Adrenal gland (tissue), 19 donors: ENCODE measurements around the gene ATP6AP1. TPM values are rescaled to one million over a fixed set of nuclear protein-coding genes. Genes with fewer than 3 reads are reported as not detected.

Experiments used
- DNase-seq, 7 donors: peaks; one replicate each; pipeline ENCODE4 v3.0.0-alpha.2; 2019 to 2020
- H3K27ac ChIP-seq, 5 donors: fragments of 200-600 bp; sonication (generic) in 4 of 5; 1 replicate in 3 of 5; 2 replicates in 2 of 5; pipeline versions ENCODE4 v1.5.1 to v1.8.0; 2016 to 2020; ENCODE audit warnings: mild to moderate bottlenecking in 1 of 5
- H3K27me3 ChIP-seq: fragments of 200-600 bp; 2 replicates; pipeline ENCODE4 v1.8.0; 2021
- H3K36me3 ChIP-seq, 2 donors: fragments of 200-600 bp; replicated peaks in 1 of 2; 1 replicate in 1 of 2; 2 replicates in 1 of 2; pipeline versions ENCODE4 v1.5.1 to v1.8.0; 2018 to 2022
- H3K4me1 ChIP-seq, 2 donors: fragments of 200-600 bp; replicated peaks in 1 of 2; 1 replicate in 1 of 2; 2 replicates in 1 of 2; pipeline versions ENCODE4 v1.5.1 to v1.8.0; 2018 to 2021
- H3K4me3 ChIP-seq, 4 donors: fragments of 200-600 bp; sonication (generic) in 3 of 4; one replicate each; pipeline ENCODE4 v1.5.1; 2016 to 2018
- H3K9me3 ChIP-seq, 3 donors: fragments of 200-600 bp; sonication (generic) in 1 of 3; replicated peaks in 1 of 3; 1 replicate in 2 of 3; 2 replicates in 1 of 3; pipeline versions ENCODE4 v1.5.1 to v1.8.0; 2016 to 2021
- POLR2A ChIP-seq, 2 donors: fragments of 450-650 bp; IDR thresholded peaks; one replicate each; pipeline ENCODE4 v1.6.1; 2017; ENCODE audit warnings: antibody characterized with exemption in 2 of 2, mild to moderate bottlenecking in 2 of 2, moderate library complexity in 1 of 2
- WGBS, 4 donors: extraction: QIAGEN DNeasy Blood & Tissue Kit in 2 of 4; methylation state at CpG; one replicate each; pipeline versions ENCODE4 v1.1.5 to v1.1.7; 2013 to 2017; 5-methylcytosine and 5-hydroxymethylcytosine counted together
- intact Hi-C, 2 donors: fragments of 100-400 bp; cut with DNase I; formaldehyde crosslinking; loops; one replicate each; pipeline versions ENCODE4 v1.14.1 to v1.15.0; 2022 to 2023
- long read RNA-seq, 10 donors: library from polyadenylated mRNA in 3 of 10; unstranded in 2 of 10; stranded (forward) in 1 of 10; transcript quantifications; one replicate each; pipeline ENCODE4 v2.0.0 and lab custom pipeline, GENCODE V29; 2021 to 2026
- polyA plus RNA-seq, 3 donors: library from polyadenylated mRNA; stranded (reverse); fragments of 200-250 nt in 2 of 3; fragments of 350-450 nt in 1 of 3; fragmentation: Illumina TruSeq in 1 of 3; extraction: RNeasy Lipid Tissue Mini Kit (QIAGEN cat#74804) in 1 of 3; gene quantifications; one replicate each; pipeline ENCODE4 v1.2.3, GENCODE V29; 2013 to 2014
- total RNA-seq, 9 donors: library from RNA; depleted of rRNA in 4 of 9; stranded (reverse); fragments of >200 nt in 4 of 9; fragments of 120-200 nt in 1 of 9; fragmentation: NEBNext Ultra II Directional in 1 of 9; extraction: Animal tissue kit (Norgen Biotek cat#: 25700) in 1 of 9; gene quantifications; one replicate each; pipeline versions ENCODE4 v1.1.0 to v1.2.4, GENCODE V29; 2013 to 2023
- TF ChIP-seq, protein P1 (sequence below), 6 experiments: fragments of 450-650 bp in 4 of 6; fragments of 200-600 bp in 2 of 6; sonication (generic) in 1 of 6; IDR thresholded peaks; 1 replicate in 5 of 6; 2 replicates in 1 of 6; pipeline versions ENCODE4 v1.5.1 to v1.8.0; 2016 to 2021; ENCODE audit warnings: antibody characterized with exemption in 6 of 6, mild to moderate bottlenecking in 2 of 6, moderate library complexity in 1 of 6
- donor health status: healthy with polysubstance abuse.
- donor health status: Bipolar disorder and iron deficiency.
- donor health status: DM: yes; HTN: yes; CAD: no.
- donor health status: DM: no; HTN: no; CAD: no.
- donor health status: DM: no; HTN: no; CAD: no.
- donor health status: DM: yes; HTN: yes; CAD: no.

ATP6AP1 gene, protein sequence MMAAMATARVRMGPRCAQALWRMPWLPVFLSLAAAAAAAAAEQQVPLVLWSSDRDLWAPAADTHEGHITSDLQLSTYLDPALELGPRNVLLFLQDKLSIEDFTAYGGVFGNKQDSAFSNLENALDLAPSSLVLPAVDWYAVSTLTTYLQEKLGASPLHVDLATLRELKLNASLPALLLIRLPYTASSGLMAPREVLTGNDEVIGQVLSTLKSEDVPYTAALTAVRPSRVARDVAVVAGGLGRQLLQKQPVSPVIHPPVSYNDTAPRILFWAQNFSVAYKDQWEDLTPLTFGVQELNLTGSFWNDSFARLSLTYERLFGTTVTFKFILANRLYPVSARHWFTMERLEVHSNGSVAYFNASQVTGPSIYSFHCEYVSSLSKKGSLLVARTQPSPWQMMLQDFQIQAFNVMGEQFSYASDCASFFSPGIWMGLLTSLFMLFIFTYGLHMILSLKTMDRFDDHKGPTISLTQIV
- total RNA-seq = 100 to 1,000 TPM in 6 of 9 donors, 10 to 100 TPM in 3; 68.8 to 170 (median 135) TPM
- 100 to 1,000 TPM in 1 of 3 donors, 10 to 100 TPM in 2; 55.4 to 133 (median 56.8) TPM for polyA plus RNA-seq
- long read RNA-seq, donor 1, transcript ATP6AP1-201 (10 exons, 2,099 nt) = major isoform, 59 of 106 reads
- long read RNA-seq, donor 1, partial matches to known transcripts = 46 of 106 reads
- long read RNA-seq, donor 1, other reads (novel, unspliced or antisense) = 0 of 106 reads
- long read RNA-seq, donor 2, transcript ATP6AP1-201 (10 exons, 2,099 nt) = major isoform, 35 of 77 reads
- long read RNA-seq, donor 2, partial matches to known transcripts = 41 of 77 reads
- long read RNA-seq, donor 2, other reads (novel, unspliced or antisense) = 0 of 77 reads
- long read RNA-seq, donor 3, transcript ATP6AP1-201 (10 exons, 2,099 nt) = major isoform, 50 of 55 reads
- long read RNA-seq, donor 3, partial matches to known transcripts = 5 of 55 reads
- long read RNA-seq, donor 3, other reads (novel, unspliced or antisense) = 0 of 55 reads
- long read RNA-seq, donor 4, transcript ATP6AP1-201 (10 exons, 2,099 nt) = major isoform, 106 of 116 reads
- long read RNA-seq, donor 4, partial matches to known transcripts = 8 of 116 reads
- long read RNA-seq, donor 4, other reads (novel, unspliced or antisense) = 1 of 116 reads
- long read RNA-seq, donor 5, transcript ATP6AP1-201 (10 exons, 2,099 nt) = major isoform, 486 of 524 reads
- long read RNA-seq, donor 5, partial matches to known transcripts = 22 of 524 reads
- long read RNA-seq, donor 5, other reads (novel, unspliced or antisense) = 12 of 524 reads
- long read RNA-seq, donor 6, transcript ATP6AP1-201 (10 exons, 2,099 nt) = major isoform, 98 of 114 reads
- long read RNA-seq, donor 6, partial matches to known transcripts = 14 of 114 reads
- long read RNA-seq, donor 6, other reads (novel, unspliced or antisense) = 1 of 114 reads
- long read RNA-seq, donor 7, transcript ATP6AP1-201 (10 exons, 2,099 nt) = major isoform, 23 of 72 reads
- long read RNA-seq, donor 7, partial matches to known transcripts = 49 of 72 reads
- long read RNA-seq, donor 7, other reads (novel, unspliced or antisense) = 0 of 72 reads
- long read RNA-seq, donor 8, transcript ATP6AP1-201 (10 exons, 2,099 nt) = major isoform, 91 of 108 reads
- long read RNA-seq, donor 8, partial matches to known transcripts = 13 of 108 reads
- long read RNA-seq, donor 8, other reads (novel, unspliced or antisense) = 0 of 108 reads
- long read RNA-seq, donor 9, transcript ATP6AP1-201 (10 exons, 2,099 nt) = major isoform, 54 of 69 reads
- long read RNA-seq, donor 9, partial matches to known transcripts = 14 of 69 reads
- long read RNA-seq, donor 9, other reads (novel, unspliced or antisense) = 0 of 69 reads
- long read RNA-seq, donor 10, transcript ATP6AP1-201 (10 exons, 2,099 nt) = major isoform, 31 of 65 reads
- long read RNA-seq, donor 10, partial matches to known transcripts = 31 of 65 reads
- long read RNA-seq, donor 10, other reads (novel, unspliced or antisense) = 0 of 65 reads

DNA sequence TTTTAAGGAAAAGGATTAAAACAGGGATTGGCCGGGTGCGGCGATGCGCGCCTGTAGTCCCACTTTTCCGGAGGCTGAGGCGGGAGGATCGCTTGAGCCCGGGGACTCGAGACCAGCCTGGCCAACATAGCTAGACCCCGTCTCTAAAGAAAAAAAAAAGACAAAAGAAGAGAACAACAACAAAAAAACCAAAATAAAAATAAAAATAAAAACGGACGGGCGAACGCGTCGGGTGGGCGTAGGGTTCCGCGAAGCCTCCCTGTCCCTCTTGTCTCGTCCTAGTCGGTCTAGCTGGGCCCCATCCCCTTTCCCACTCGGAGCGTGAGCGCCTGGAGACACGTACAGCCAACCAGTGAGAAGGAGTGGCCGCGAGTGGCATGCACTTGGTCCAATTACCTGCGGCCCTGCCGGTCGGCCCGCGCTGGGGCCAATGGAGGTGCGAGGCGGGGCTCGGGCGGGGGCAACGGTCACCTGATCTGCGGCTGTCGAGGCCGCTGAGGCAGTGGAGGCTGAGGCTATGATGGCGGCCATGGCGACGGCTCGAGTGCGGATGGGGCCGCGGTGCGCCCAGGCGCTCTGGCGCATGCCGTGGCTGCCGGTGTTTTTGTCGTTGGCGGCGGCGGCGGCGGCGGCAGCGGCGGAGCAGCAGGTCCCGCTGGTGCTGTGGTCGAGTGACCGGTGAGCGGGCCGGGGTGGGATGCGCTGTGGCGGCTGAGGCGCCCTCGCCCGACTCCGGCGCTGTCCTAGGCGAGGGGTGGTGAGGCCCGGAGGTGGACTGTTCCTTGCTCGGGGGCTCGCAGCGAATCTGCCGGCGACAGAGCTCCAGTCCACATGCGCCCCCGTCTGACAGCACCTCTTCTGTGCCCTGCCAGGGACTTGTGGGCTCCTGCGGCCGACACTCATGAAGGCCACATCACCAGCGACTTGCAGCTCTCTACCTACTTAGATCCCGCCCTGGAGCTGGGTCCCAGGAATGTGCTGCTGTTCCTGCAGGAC is at the start of gene ATP6AP1:
Gene ATP6AP1 (plus strand): TSS at position 502 of the 996 bp plus-strand sequence. CDS start 16 bp downstream, at position 518.
- Histone ChIP-seq H3K27ac (peak within 1 kb of the TSS in 4 of 5 donors; percentile 15 to 85 (median 78)), H3K27me3 (no peaks in the 10 kb centered on the region), H3K9me3 (no peaks in the 10 kb centered on the region), H3K36me3 (peaks cover 0 to 20% of the 10 kb centered on the region in 2 donors), H3K4me3 (peak within 1 kb of the TSS in 3 of 4 donors; percentile 18 to 64 (median 33)), H3K4me1 (peaks cover 0 to 15% of the 10 kb centered on the region in 2 donors)
- peak; percentile 92 to 98 (median 95) for DNase-seq
- intact Hi-C loops = no loop called here
- 8 to 55% (median 29%) methylated on average over 28 to 87 of the region's 87 CpGs for WGBS, 4 donors
- TF ChIP-seq POLR2A (IDR thresholded peaks at IDR 0.05) = peak in 1 of 2 donors; percentile 54
- TF ChIP-seq, protein P1, sequence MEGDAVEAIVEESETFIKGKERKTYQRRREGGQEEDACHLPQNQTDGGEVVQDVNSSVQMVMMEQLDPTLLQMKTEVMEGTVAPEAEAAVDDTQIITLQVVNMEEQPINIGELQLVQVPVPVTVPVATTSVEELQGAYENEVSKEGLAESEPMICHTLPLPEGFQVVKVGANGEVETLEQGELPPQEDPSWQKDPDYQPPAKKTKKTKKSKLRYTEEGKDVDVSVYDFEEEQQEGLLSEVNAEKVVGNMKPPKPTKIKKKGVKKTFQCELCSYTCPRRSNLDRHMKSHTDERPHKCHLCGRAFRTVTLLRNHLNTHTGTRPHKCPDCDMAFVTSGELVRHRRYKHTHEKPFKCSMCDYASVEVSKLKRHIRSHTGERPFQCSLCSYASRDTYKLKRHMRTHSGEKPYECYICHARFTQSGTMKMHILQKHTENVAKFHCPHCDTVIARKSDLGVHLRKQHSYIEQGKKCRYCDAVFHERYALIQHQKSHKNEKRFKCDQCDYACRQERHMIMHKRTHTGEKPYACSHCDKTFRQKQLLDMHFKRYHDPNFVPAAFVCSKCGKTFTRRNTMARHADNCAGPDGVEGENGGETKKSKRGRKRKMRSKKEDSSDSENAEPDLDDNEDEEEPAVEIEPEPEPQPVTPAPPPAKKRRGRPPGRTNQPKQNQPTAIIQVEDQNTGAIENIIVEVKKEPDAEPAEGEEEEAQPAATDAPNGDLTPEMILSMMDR (IDR thresholded peaks at IDR 0.05) = no peak

DNA sequence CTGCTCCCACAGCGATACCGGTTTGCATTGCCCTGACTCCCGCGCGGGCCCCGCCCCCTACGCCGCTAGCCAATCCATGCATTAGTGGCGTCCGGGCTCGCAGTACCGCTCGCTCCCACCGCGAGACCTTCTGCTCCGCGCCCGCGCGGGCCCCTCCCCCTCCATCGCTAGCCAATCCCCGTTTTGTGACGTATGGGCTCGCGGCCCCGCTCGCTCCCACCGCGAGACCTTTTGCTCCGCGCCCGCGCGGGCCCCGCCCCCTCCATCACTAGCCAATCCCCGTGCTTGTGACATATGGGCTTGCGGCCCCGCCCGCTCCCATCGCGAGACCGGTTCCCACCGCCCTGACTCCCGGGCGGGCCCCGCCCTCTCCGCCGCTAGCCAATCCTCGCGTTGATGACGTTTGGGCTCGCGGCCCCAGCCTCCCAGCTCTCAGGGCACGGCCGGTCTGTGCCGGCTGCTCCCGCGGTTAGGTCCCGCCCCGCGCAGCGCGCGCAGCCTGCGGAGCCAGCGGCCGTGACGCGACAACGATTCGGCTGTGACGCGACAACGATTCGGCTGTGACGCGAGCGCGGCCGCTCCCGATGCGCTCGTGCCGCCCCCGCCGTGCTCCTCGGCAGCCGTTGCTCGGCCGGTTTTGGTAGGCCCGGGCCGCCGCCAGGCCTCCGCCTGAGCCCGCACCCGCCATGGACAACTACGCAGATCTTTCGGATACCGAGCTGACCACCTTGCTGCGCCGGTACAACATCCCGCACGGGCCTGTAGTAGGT is 49.5 kb upstream of the ATP6AP1 start, which contains the start of gene EMD:
Gene EMD (plus strand): TSS at position 497 of the 770 bp plus-strand sequence. CDS start 190 bp downstream, at position 687.
- Histone ChIP-seq H3K4me3 (peak within 1 kb of the TSS; percentile 44 to 73 (median 64)), H3K36me3 (no peaks in the 10 kb centered on the region), H3K4me1 (peaks cover 4 to 8% of the 10 kb centered on the region in 2 donors), H3K27me3 (no peaks in the 10 kb centered on the region), H3K27ac (peak within 1 kb of the TSS; percentile 81 to 98 (median 98)), H3K9me3 (no peaks in the 10 kb centered on the region)
- TF ChIP-seq POLR2A (IDR thresholded peaks at IDR 0.05) = peak; percentile 78 to 86
- TF ChIP-seq, protein P1 (IDR thresholded peaks at IDR 0.05) = no peak
- 0 to 53% (median 18%) methylated on average over 9 to 103 of the region's 103 CpGs for WGBS, 4 donors
- intact Hi-C loops = no loop called here
- DNase-seq = peak; percentile 95 to 99 (median 98)
